DMS53 treated with DMSO at 0.1 percent for 48 hours (cell line): ENCODE measurements around the gene SCP2.
"Not testable (repeated sequence)": the region's sequence is repeated elsewhere in the genome, so short reads cannot be mapped to it uniquely, and the experiment has no call there.

Experiments used
- DNase-seq: peaks from one replicate; lab custom pipeline; 2025; ENCODE audit not compliant: unreplicated experiment; lab: John Stamatoyannopoulos, UW

The SCP2 gene

GRCh38 chr1:52916241-52916975 is 10.7 kb upstream of the SCP2 start:
- DNase-seq = no peak

DNA sequence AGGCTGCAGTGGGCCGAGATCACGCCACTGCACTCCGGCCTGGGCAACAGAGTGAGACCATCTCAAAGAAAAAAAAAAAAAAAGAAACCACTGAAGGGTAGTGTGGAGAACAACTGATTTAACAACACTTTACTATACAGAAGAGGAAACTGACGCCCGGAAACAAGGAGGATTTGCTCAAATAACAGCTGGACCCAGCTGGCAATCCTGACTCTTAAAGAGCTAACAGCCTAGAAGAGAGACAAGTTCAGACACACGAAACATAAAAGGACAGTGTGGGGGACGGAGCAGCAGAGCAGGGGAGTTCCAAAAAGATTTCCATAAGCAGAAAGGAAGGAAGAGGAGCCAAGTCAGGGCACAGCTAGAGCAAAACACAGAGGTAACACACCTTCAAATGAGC is 9.9 kb upstream of the SCP2 start:
- DNase-seq = no peak

GRCh38 chr1:52917581-52917980 is 9.5 kb upstream of the SCP2 start:
- DNase-seq = no peak

DNA sequence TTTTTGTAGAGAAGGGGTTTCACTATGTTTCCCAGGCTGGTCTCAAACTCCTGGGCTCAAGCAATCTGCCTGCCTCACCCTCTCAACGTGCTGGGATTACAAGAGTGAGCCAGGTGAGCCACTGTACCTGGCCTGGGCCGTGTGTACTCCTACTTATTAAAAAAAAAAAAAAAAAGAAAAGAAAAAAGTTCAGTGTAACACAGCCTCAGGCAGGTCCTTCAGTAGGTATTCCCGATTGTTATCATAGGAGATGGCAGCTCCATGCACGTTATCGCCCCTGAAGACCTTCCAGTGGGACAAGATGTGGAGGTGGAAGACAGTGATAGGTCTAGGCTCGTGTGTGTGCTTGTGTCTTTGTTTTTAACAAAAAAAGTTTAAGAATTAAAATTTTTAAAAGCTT is 8.9 kb upstream of the SCP2 start:
- DNase-seq = no peak

DNA sequence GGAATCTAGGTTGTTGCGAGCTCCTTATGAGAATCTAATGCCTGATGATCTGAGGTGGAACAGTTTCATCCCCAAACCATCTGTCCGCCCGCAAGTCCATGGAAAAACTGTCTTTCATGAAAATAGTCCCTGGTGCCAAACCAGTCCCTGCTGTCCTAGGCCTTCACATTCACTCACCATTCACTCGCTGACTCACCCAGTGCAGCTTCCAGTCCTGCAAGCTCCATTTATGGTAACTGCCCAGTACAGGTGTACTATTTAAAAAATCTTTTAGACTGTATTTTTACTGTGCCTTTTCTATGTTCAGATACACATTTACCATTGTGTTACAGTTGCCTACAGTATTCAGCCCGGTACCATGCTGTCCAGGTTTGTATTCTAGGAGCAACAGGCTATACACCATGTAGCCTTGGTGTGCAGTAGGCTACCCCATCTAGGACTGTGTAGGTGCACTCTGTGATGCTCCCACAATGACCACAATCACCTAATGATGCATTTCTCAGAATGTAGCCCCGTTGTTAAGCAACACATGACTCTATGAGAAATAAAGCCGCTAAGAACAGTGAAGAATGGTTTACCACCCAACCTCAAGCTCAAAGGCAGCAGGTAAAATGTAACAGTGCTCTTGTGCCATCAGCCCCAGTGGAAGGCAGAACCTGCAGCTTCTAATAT is 7.9 kb upstream of the SCP2 start:
- DNase-seq = no peak

- no peak for DNase-seq
Measured at GRCh38 chr1:52919723-52920483, 7.2 kb upstream of the SCP2 start.

- peak; percentile 16 for DNase-seq
Measured at GRCh38 chr1:52920791-52921291, 6.2 kb upstream of the SCP2 start.

- DNase-seq = no peak
Measured at GRCh38 chr1:52925571-52926005, 1.5 kb upstream of the SCP2 start.

GRCh38 chr1:52926864-52927211 is 238 bp upstream of the SCP2 start:
- peak; percentile 79 for DNase-seq

DNA sequence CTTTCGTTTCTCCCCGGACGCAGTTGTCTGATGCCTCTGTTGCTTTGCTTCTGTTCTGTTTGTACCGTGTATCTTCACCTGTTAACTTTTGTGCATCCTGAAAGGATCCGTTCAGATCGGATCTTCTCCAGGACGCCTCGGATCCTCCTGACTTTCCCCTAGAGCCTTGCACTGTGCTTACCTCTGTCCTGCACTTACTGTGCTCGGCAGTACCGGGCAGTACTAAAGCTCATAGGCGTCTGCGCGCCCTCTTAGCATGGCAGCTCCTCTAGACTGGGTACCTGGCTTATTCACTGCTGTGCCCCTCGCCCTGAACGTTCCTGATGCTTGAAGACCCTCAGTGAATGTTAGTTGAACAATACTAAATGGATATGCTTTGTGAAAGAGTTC is 934 bp downstream of the SCP2 start:
- no peak for DNase-seq

DNA sequence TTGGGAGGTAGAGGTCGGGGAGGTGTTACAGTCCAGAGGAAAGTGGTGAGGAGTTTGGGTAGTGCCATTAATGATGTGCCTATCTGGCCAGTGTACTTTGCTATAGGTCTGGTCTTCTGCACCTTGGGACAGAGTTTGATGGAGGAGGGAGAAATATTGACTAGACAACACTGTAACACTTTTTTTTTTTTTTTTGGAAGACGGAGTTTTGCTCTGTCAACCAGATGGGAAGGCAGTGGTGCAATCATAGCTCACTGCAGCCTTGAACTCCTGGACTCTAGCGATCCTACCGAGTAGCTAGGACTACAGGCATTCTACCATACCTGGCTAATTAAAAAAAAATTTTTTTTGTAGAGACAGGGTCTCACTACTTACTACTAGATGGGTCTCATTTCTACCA is 1.9 kb downstream of the SCP2 start:
- DNase-seq = no peak

DNA sequence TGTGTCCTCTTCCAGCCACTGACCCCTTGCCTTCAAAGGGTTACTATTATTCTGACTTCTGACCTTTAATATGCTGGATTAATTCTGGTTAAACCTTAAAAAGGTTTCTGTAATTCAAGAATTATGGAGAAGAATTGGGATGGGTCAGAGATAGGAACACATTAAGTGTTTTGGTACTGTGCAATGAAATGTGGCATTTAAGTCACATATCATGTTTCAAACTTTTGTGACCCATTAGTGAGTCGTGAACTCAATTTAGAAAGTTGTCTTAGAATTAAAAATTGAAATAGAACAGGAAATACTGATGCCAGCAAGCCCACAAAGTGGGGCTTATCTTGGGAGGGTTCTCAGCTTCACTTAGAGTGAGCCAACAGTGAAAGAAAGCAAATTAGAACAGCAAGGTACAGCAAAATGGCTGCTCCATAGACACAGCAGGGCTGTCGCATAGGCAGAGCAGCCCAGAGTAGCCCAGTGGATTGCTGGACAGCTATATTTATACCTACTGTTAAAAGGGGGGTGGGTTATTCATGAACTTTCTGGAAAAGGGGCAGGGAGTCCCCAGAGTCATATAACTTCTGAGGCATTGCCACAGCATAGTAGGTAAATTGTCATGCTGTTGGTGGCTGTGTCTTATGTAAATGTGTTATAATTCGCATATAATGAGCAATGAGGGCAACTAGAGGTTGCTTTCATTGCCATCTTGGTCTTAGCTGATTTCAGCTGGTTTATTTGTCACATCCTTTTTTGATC is 10.5 kb downstream of the SCP2 start:
- DNase-seq = no peak

DNA sequence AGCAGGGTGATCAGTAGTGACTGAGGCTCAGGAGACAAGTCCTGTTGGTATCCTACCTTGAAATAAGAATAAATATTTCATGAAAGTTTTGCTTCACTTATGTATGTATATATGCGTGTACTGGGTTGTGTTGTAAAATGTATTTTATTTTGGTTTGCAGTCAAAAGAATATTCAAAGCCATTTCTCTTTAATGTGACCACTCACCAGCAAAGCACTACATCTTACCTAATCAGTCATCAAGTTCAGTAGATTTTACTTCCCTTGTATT is 11.0 kb downstream of the SCP2 start:
- no peak for DNase-seq

DNA sequence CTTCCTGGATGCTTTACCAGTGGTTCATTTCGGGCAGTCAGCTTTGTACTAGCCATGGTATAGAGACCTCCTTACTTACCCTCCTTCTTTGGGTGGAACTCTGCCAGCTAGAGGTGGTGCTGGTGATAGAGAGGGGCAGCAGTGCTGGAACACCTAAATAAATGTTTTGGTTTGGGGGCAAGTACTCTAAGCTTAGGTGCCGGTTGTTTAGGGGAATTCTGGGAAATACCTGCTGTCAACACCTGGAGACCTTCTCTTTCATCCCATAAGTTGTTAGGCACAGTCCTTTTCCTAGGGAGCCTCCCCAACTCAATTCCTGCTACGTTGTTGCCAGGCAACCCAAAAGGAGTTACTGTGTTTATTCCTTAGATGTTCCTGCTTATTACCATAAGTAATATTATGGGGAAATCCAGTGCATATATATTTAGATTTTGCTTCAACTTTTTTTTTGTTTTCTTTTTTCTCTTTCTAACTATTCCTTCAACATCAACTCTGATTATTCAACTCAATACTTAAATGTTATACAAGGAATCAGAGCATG is 16.9 kb downstream of the SCP2 start:
- DNase-seq = no peak

GRCh38 chr1:52944566-52944965 is 17.5 kb downstream of the SCP2 start:
- no peak for DNase-seq

DNA sequence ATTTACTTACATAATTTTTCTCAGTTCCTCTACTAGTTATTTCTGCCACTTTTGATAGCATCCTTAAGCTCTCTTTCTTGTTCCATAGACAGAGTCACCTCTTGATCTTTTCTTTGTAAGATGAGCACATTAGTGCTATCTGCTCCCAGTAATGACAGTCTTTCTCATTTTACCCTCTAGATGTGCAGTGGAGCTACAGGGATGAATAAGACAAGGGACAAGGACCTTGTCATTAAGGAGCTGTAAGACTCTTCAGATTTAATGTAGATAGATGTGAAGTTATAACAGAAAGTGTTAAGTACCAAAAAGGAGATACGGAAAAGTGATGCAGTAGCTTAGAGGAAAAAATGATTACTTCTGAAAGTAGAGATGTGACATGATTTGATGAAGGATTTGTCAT is 20.4 kb downstream of the SCP2 start:
- no peak for DNase-seq

DNA sequence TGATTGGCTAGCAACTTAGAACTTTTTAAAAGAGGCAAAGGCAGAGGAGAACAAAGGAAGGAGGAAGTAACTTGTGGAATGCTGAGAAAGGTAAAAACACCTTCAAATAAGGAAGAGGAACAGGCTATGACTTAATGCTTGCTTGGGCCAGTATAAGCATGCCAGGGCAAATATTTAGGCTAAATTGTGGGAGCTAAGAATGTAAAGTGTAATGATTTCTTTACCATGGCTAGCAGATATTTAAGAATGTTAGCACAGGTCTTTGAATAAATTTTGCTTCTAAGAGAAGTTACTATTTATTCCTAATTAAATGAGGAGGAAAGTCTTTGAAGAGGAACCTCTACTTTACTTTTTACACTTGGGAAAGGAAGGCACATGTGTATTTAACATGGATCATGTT is 22.5 kb downstream of the SCP2 start:
- DNase-seq = not testable (repeated sequence)

GRCh38 chr1:52952112-52952511 is 25.0 kb downstream of the SCP2 start:
- DNase-seq = no peak

- DNase-seq = no peak
Measured at GRCh38 chr1:52955129-52955970, 28.3 kb downstream of the SCP2 start.

DNA sequence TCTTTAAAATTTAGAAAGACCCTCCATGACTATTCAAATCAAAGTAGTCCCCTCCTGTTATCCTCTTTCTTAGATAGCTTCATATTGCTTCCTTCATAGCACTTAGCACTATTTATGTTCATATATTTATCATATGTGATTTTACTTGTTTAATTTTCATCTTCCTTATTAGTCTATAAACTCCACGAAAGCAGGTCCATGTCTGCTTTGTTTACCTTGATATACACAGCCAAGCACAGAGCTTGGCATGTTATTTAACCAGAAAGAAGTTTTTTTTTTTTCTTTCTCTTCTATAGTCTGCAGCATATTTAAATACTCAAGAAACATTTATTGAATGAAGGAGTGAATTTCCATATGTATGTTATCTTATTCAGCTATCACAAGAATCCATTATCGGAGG is 36.0 kb downstream of the SCP2 start:
- DNase-seq = no peak
